Hepatocyte (in vitro differentiated cells): Measurements from ENCODE around the gene MIER1.

Experiments
- CTCF ChIP-seq: fragments of 200-600 bp; sonication (generic); IDR thresholded peaks from 2 replicates; pipeline ENCODE4 v1.5.1; 2016; ENCODE audit warnings: antibody characterized with exemption, mild to moderate bottlenecking; ENCODE audit not compliant: poor library complexity
- EZH2 ChIP-seq: fragments of 200-600 bp; sonication (generic); IDR thresholded peaks from 2 replicates; pipeline ENCODE4 v1.6.1; 2016; ENCODE audit warnings: antibody characterized with exemption, mild to moderate bottlenecking, borderline replicate concordance

GRCh38 chr1:66954208-66954607 is 29.4 kb downstream of the MIER1 start:
- no peak for TF ChIP-seq CTCF
- no peak for TF ChIP-seq EZH2
